Osteocyte (in vitro differentiated cells): ENCODE data around the gene PIGK. TPM values are rescaled to one million over a fixed set of nuclear protein-coding genes. Genes with fewer than 3 reads are reported as not detected.

ENCODE experiments used
- DNase-seq: peaks from one replicate; pipeline ENCODE4 v3.0.0; 2021; ENCODE audit warnings: mixed read lengths; ENCODE audit not compliant: unreplicated experiment; ENCODE audit errors: extremely low spot score
- H3K27ac Mint-ChIP-seq: one replicate; pipeline ENCODE4 v1.8.0; 2021; ENCODE audit warnings: mild to moderate bottlenecking, mixed read lengths; ENCODE audit not compliant: unreplicated experiment
- H3K27me3 Mint-ChIP-seq: one replicate; pipeline ENCODE4 v1.8.0; 2021; ENCODE audit warnings: mixed read lengths; ENCODE audit not compliant: unreplicated experiment
- H3K36me3 Mint-ChIP-seq: one replicate; pipeline ENCODE4 v1.8.0; 2021; ENCODE audit warnings: mixed read lengths; ENCODE audit not compliant: unreplicated experiment
- H3K4me1 Mint-ChIP-seq: one replicate; pipeline ENCODE4 v1.8.0; 2021; ENCODE audit warnings: mixed read lengths; ENCODE audit not compliant: unreplicated experiment
- H3K4me3 Mint-ChIP-seq: one replicate; pipeline ENCODE4 v1.8.0; 2021; ENCODE audit warnings: mild to moderate bottlenecking, moderate library complexity, mixed read lengths; ENCODE audit not compliant: unreplicated experiment
- H3K9me3 Mint-ChIP-seq: one replicate; pipeline ENCODE4 v1.8.0; 2021; ENCODE audit warnings: mixed read lengths; ENCODE audit not compliant: unreplicated experiment
- total RNA-seq: library from RNA; stranded (reverse); gene quantifications from 2 replicates; pipeline ENCODE4 v1.2.1, GENCODE V29; 2021
- TF ChIP-seq, protein P1 (sequence below): fragments of 200-600 bp; sonication (generic); IDR thresholded peaks from 2 replicates; pipeline ENCODE4 v1.5.0; 2021; ENCODE audit warnings: antibody characterized with exemption, mild to moderate bottlenecking, moderate library complexity

Gene PIGK
- total RNA-seq, 1 donor from 2014 or later = 53.8 TPM

GRCh38 chr1:77096496-77097255, 122.6 kb downstream of the PIGK start:
- peaks cover 3% of the 10 kb centered on the region for H3K4me1 Mint-ChIP-seq
- H3K9me3 Mint-ChIP-seq = no peaks in the 10 kb centered on the region
- H3K36me3 Mint-ChIP-seq = peaks cover 2% of the 10 kb centered on the region
- H3K4me3 Mint-ChIP-seq = no peak overlapping the region
- H3K27me3 Mint-ChIP-seq = no peaks in the 10 kb centered on the region
- H3K27ac Mint-ChIP-seq = no peak overlapping the region
- DNase-seq = no peak
- TF ChIP-seq, protein P1, sequence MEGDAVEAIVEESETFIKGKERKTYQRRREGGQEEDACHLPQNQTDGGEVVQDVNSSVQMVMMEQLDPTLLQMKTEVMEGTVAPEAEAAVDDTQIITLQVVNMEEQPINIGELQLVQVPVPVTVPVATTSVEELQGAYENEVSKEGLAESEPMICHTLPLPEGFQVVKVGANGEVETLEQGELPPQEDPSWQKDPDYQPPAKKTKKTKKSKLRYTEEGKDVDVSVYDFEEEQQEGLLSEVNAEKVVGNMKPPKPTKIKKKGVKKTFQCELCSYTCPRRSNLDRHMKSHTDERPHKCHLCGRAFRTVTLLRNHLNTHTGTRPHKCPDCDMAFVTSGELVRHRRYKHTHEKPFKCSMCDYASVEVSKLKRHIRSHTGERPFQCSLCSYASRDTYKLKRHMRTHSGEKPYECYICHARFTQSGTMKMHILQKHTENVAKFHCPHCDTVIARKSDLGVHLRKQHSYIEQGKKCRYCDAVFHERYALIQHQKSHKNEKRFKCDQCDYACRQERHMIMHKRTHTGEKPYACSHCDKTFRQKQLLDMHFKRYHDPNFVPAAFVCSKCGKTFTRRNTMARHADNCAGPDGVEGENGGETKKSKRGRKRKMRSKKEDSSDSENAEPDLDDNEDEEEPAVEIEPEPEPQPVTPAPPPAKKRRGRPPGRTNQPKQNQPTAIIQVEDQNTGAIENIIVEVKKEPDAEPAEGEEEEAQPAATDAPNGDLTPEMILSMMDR = no peak

DNA sequence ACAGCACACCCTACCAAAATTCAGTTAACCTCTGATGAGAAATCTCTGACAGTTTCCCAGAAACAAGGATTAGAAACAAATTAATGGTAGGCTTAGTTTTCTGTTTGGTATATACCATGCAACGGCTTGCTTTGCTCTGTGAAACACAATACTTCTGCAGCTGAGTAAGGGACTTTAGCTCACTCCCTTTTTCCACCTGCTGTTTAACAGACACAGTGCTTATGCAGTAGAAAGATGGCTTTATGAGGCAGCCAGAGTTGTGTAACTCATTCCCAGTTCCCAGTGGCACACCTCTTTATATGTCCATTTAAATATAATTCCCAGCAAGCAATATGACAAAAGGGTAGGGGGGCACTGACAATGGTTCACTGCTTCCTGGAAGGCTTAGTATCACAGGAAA, 124.0 kb downstream of the PIGK start:
- H3K36me3 Mint-ChIP-seq = peaks cover 6% of the 10 kb centered on the region
- H3K4me1 Mint-ChIP-seq = no peaks in the 10 kb centered on the region
- H3K4me3 Mint-ChIP-seq = no peak overlapping the region
- TF ChIP-seq, protein P1 = no peak
- no peak overlapping the region for H3K27ac Mint-ChIP-seq
- no peaks in the 10 kb centered on the region for H3K27me3 Mint-ChIP-seq
- H3K9me3 Mint-ChIP-seq = no peaks in the 10 kb centered on the region
- DNase-seq = no peak

DNA sequence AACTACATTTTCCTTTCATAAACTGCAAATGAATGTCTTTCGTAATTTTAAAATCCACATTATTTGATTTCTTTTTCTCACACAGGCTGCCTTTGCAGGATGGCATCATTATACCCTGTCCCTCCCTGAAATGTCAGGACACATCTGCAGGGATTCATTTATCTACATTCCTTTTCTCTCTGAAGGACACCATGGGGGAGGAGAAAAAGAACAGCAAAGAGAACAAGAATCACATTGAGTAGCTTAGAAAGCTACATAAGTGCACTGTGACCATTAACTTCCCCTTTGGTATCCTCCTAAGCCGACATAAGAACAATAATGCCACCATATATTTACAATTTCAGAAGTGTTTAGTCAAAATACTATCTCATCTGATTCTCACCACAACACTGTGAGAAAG, 129.5 kb downstream of the PIGK start:
- no peaks in the 10 kb centered on the region for H3K4me1 Mint-ChIP-seq
- no peak for DNase-seq
- peaks cover 6% of the 10 kb centered on the region for H3K36me3 Mint-ChIP-seq
- H3K9me3 Mint-ChIP-seq = no peaks in the 10 kb centered on the region
- no peak overlapping the region for H3K4me3 Mint-ChIP-seq
- no peaks in the 10 kb centered on the region for H3K27me3 Mint-ChIP-seq
- no peak overlapping the region for H3K27ac Mint-ChIP-seq
- TF ChIP-seq, protein P1 = no peak

GRCh38 chr1:77085109-77085508, 134.1 kb downstream of the PIGK start:
- no peaks in the 10 kb centered on the region for H3K4me1 Mint-ChIP-seq

DNA sequence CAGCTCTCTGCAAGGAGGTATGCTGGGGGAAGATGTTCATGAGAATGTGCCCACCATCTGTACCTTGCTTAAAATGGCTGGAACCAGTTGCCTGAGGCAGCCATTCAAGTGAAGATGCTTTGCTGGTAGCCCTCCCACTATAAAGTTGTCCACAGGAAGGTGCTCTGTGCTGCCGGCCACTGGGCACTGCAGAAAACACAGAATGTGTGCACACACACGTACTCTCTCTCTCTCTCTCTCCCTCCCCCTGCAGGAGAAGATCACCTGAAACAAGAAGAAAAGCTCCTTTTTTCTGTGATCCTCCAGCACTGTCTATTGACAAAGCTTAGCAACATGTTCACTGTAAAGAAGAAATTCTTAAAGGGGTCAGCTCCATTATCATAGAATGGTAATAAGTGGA, 134.8 kb downstream of the PIGK start:
- Mint-ChIP-seq H3K9me3 (no peaks in the 10 kb centered on the region), H3K4me3 (no peak overlapping the region), H3K27me3 (no peaks in the 10 kb centered on the region), H3K36me3 (peaks cover 1% of the 10 kb centered on the region), H3K27ac (no peak overlapping the region), H3K4me1 (no peaks in the 10 kb centered on the region)
- no peak for DNase-seq
- TF ChIP-seq, protein P1 = no peak

More at GRCh38 chr1:77085109-77085508, 134.1 kb downstream of the PIGK start:
- H3K9me3 Mint-ChIP-seq = no peaks in the 10 kb centered on the region
- H3K27ac Mint-ChIP-seq = no peak overlapping the region
- TF ChIP-seq, protein P1 = no peak
- no peak overlapping the region for H3K4me3 Mint-ChIP-seq
- no peak for DNase-seq
- peaks cover 1% of the 10 kb centered on the region for H3K36me3 Mint-ChIP-seq
- no peaks in the 10 kb centered on the region for H3K27me3 Mint-ChIP-seq
